DND-41 (cell line): ENCODE results near the gene F13A1.

Source experiments
- EZH2 ChIP-seq: IDR thresholded peaks from 3 replicates; pipeline ENCODE4 v1.6.1; 2012; ENCODE audit warnings: borderline replicate concordance, low read depth, mild to moderate bottlenecking, moderate library complexity, low read length, inconsistent platforms; ENCODE audit not compliant: severe bottlenecking
- TF ChIP-seq, protein P1 (sequence below): IDR thresholded peaks from 2 replicates; pipeline ENCODE4 v1.5.1; 2012; ENCODE audit warnings: borderline replicate concordance, low read length, moderate library complexity, mild to moderate bottlenecking; ENCODE audit not compliant: poor library complexity, severe bottlenecking; ENCODE audit errors: extremely low read depth

DNA sequence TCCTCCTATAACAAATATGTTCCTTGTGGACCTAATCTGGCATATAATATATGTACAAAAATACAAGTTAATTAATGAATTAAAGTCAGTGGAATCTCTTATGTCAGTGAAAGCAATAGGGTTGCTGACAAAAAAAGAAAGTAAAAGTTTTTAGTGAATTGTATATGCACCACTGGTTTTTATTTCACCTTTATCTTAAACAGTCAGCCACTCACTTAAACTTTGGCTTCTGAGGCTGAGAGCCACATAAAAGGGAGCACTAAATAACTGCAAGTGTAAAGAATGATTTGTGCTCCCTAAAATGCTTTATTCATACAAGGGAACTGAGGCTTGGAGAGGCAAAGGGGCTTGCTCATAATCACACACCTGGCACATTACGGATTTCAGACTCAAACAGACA lies 9.9 kb upstream of the F13A1 start:
- TF ChIP-seq, protein P1, sequence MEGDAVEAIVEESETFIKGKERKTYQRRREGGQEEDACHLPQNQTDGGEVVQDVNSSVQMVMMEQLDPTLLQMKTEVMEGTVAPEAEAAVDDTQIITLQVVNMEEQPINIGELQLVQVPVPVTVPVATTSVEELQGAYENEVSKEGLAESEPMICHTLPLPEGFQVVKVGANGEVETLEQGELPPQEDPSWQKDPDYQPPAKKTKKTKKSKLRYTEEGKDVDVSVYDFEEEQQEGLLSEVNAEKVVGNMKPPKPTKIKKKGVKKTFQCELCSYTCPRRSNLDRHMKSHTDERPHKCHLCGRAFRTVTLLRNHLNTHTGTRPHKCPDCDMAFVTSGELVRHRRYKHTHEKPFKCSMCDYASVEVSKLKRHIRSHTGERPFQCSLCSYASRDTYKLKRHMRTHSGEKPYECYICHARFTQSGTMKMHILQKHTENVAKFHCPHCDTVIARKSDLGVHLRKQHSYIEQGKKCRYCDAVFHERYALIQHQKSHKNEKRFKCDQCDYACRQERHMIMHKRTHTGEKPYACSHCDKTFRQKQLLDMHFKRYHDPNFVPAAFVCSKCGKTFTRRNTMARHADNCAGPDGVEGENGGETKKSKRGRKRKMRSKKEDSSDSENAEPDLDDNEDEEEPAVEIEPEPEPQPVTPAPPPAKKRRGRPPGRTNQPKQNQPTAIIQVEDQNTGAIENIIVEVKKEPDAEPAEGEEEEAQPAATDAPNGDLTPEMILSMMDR = no peak
- no peak for TF ChIP-seq EZH2
